PFSK-1 (cell line): ENCODE results near the gene BRINP2.

ENCODE experiments used
- FOXP2 ChIP-seq: optimal IDR thresholded peaks from 2 replicates; pipeline ENCODE3; 2011; ENCODE audit warnings: borderline replicate concordance, control low read depth, inconsistent platforms; ENCODE audit not compliant: insufficient read depth; ENCODE audit errors: extremely low read length, extremely low read depth
- POLR2AphosphoS5 ChIP-seq: IDR thresholded peaks from 2 replicates; pipeline ENCODE4 v1.6.1; 2012; ENCODE audit warnings: low read depth, mild to moderate bottlenecking, control low read depth, low read length, moderate library complexity
- SIN3A ChIP-seq: IDR thresholded peaks from 2 replicates; pipeline ENCODE4 v1.6.1; 2012; ENCODE audit warnings: mild to moderate bottlenecking, low read length, moderate library complexity, borderline replicate concordance; ENCODE audit not compliant: insufficient read depth
- TAF1 ChIP-seq: IDR thresholded peaks from 2 replicates; pipeline ENCODE4 v1.6.1; 2012; ENCODE audit warnings: low read length, control low read depth, borderline replicate concordance; ENCODE audit not compliant: insufficient read depth
- TF ChIP-seq, protein P1 (sequence below), 2 experiments: IDR thresholded peaks; 2 replicates each; pipeline versions ENCODE4 v1.6.1 to v1.8.0; 2011 to 2012; ENCODE audit warnings: low read depth in 2 of 2, low read length in 2 of 2, control low read depth in 1 of 2, inconsistent platforms in 1 of 2, mild to moderate bottlenecking in 1 of 2, moderate library complexity in 1 of 2; ENCODE audit not compliant: insufficient read depth in 1 of 2

The BRINP2 gene

DNA sequence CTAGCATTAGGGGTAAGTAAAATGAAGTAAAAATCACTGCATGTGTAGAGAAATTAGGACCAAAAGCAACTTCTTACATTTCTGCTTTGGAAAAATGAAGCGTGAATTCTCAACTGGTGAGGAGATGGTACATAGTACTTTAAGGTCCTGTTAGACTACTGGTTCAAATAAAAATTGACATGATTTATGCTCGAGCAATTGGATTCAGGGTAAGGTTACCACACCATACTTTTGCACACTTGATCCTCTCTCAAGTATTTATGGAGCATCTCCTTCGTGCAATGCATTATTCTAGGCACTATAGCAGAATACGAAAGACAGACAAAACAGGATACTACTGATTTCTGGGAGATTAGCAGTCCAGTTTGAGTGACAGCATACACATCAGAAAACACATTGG, 66.2 kb downstream of the BRINP2 start:
- no peak for TF ChIP-seq TAF1
- TF ChIP-seq, protein P1, sequence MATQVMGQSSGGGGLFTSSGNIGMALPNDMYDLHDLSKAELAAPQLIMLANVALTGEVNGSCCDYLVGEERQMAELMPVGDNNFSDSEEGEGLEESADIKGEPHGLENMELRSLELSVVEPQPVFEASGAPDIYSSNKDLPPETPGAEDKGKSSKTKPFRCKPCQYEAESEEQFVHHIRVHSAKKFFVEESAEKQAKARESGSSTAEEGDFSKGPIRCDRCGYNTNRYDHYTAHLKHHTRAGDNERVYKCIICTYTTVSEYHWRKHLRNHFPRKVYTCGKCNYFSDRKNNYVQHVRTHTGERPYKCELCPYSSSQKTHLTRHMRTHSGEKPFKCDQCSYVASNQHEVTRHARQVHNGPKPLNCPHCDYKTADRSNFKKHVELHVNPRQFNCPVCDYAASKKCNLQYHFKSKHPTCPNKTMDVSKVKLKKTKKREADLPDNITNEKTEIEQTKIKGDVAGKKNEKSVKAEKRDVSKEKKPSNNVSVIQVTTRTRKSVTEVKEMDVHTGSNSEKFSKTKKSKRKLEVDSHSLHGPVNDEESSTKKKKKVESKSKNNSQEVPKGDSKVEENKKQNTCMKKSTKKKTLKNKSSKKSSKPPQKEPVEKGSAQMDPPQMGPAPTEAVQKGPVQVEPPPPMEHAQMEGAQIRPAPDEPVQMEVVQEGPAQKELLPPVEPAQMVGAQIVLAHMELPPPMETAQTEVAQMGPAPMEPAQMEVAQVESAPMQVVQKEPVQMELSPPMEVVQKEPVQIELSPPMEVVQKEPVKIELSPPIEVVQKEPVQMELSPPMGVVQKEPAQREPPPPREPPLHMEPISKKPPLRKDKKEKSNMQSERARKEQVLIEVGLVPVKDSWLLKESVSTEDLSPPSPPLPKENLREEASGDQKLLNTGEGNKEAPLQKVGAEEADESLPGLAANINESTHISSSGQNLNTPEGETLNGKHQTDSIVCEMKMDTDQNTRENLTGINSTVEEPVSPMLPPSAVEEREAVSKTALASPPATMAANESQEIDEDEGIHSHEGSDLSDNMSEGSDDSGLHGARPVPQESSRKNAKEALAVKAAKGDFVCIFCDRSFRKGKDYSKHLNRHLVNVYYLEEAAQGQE (IDR thresholded peaks at IDR 0.05; ENCODE audit: insufficient read depth in 1 of 2, low read depth in 2 of 2, low read length in 2 of 2): no peak
- TF ChIP-seq POLR2AphosphoS5: no peak
- no peak for TF ChIP-seq SIN3A
- TF ChIP-seq FOXP2: no peak

DNA sequence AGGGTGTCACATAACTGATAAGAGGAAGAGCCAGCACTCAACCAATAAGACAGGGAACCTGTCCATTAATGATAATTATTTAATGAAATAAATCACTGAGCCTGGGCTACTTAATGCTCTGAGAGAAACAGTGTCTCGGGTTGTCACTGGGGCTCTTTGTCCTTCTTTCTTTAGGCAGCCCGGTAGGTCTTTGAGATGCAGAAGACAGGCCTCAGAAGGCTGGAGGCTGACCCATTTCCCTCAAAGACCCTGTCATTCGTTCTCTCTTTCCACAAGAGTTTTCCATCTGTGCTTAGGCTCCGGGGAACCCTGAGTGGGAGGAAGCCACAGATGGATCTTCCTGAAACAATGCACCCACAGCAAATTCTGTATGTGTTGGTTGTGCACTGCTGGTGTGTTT, 68.2 kb downstream of the BRINP2 start:
- TF ChIP-seq POLR2AphosphoS5 (no peak), FOXP2 (no peak), TAF1 (no peak), SIN3A (no peak)
- TF ChIP-seq, protein P1 (IDR thresholded peaks at IDR 0.05; ENCODE audit: insufficient read depth in 1 of 2, low read depth in 2 of 2, low read length in 2 of 2): no peak

- TF ChIP-seq SIN3A (no peak), TAF1 (no peak), FOXP2 (no peak), POLR2AphosphoS5 (no peak)
- TF ChIP-seq, protein P1 (IDR thresholded peaks at IDR 0.05; ENCODE audit: insufficient read depth in 1 of 2, low read depth in 2 of 2, low read length in 2 of 2): no peak
These were observed 69.0 kb downstream of the BRINP2 start for GRCh38 chr1:177239792-177240191.

DNA sequence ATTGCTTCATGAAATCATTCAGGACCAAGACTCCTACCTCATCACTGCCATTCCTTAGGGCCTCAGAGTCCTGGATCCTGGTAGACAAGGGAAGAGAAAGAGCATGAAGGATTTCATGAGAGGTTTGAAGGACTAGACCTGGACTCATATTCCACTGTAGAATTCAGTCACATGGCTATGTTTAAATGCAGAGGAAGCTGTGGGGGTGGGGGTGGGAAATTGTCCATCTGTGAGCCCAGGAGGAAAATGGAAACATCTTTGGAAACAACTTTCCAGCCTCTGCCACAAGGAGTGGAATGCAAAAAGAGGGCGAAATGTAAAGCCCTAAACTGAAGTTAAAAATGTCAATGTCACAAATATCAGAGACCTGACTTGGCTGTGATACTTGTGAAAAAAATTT, 73.0 kb downstream of the BRINP2 start:
- TF ChIP-seq SIN3A: no peak
- TF ChIP-seq TAF1: no peak
- TF ChIP-seq, protein P1 (IDR thresholded peaks at IDR 0.05; ENCODE audit: insufficient read depth in 1 of 2, low read depth in 2 of 2, low read length in 2 of 2): no peak
- TF ChIP-seq FOXP2: no peak
- TF ChIP-seq POLR2AphosphoS5: no peak
